ENCODE data around the gene CACNA1I.

DNA sequence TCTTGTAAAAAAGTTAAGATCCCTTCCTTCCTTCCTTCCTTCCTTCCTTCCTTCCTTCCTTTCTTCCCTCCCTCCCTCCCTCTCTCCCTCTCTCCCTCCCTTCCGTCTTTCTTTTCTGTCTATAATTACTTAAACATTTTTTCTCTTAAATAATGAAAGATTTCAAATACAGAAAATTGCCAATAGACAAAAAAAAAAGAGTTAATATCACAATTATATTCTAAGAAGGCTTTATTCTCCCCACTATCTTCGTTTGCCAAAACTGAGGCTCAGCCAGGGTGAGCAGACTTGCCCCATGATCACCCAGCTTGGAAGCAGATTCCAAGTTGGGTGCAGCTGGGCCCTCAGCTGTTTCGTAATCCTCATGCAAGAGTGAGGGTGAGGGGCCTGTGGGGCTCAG is 327 bp upstream of the CACNA1I start:
- TF ChIP-seq, protein P1, sequence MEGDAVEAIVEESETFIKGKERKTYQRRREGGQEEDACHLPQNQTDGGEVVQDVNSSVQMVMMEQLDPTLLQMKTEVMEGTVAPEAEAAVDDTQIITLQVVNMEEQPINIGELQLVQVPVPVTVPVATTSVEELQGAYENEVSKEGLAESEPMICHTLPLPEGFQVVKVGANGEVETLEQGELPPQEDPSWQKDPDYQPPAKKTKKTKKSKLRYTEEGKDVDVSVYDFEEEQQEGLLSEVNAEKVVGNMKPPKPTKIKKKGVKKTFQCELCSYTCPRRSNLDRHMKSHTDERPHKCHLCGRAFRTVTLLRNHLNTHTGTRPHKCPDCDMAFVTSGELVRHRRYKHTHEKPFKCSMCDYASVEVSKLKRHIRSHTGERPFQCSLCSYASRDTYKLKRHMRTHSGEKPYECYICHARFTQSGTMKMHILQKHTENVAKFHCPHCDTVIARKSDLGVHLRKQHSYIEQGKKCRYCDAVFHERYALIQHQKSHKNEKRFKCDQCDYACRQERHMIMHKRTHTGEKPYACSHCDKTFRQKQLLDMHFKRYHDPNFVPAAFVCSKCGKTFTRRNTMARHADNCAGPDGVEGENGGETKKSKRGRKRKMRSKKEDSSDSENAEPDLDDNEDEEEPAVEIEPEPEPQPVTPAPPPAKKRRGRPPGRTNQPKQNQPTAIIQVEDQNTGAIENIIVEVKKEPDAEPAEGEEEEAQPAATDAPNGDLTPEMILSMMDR (conservative IDR thresholded peaks at IDR 0.05 in 1 of 2, IDR thresholded peaks at IDR 0.05 in 1 of 2; ENCODE audit: low read depth in 1 of 2, low read length in 2 of 2) = no peak
- TF ChIP-seq EZH2 (IDR thresholded peaks at IDR 0.05; ENCODE audit: low read length, missing control alignments) = no peak
